Activated CD4-positive, alpha-beta T cell treated with anti-CD3 and anti-CD28 coated beads, Interleukin-2, Interleukin-6, amounts not matched to agents 100 ng/mL and 50 ng/mL, durations not matched to agents 16 hours and 8 hours (primary cell): ENCODE results near the gene RBM20.
"Not testable (repeated sequence)": the region's sequence is repeated elsewhere in the genome, so short reads cannot be mapped to it uniquely, and the experiment has no call there.

Source experiments
- DNase-seq: peaks from one replicate; pipeline ENCODE4 v3.0.0-alpha.2; 2020

The RBM20 gene

GRCh38 chr10:110767601-110768000 is 123.5 kb downstream of the RBM20 start:
- not testable (repeated sequence) for DNase-seq

GRCh38 chr10:110770243-110770642 is 126.1 kb downstream of the RBM20 start:
- DNase-seq = no peak

GRCh38 chr10:110771486-110771885 is 127.3 kb downstream of the RBM20 start:
- no peak for DNase-seq

GRCh38 chr10:110771991-110772390 is 127.9 kb downstream of the RBM20 start:
- DNase-seq = no peak

- no peak for DNase-seq
These were observed 128.4 kb downstream of the RBM20 start for GRCh38 chr10:110772454-110773025.

GRCh38 chr10:110773693-110774068 is 129.5 kb downstream of the RBM20 start:
- peak; percentile 15 for DNase-seq

- peak; percentile 96 for DNase-seq
These were observed 130.2 kb downstream of the RBM20 start for GRCh38 chr10:110774069-110775019.

- no peak for DNase-seq
These were observed 130.9 kb downstream of the RBM20 start for GRCh38 chr10:110775020-110775375.

GRCh38 chr10:110775406-110775805 is 131.3 kb downstream of the RBM20 start:
- no peak for DNase-seq

- no peak for DNase-seq
These were observed 132.9 kb downstream of the RBM20 start for GRCh38 chr10:110777017-110777416.

- no peak for DNase-seq
These were observed 133.5 kb downstream of the RBM20 start for GRCh38 chr10:110777661-110778060.

GRCh38 chr10:110778211-110778610 is 134.1 kb downstream of the RBM20 start:
- DNase-seq = no peak

GRCh38 chr10:110779489-110779888 is 135.4 kb downstream of the RBM20 start:
- no peak for DNase-seq

- no peak for DNase-seq
These were observed 136.6 kb downstream of the RBM20 start for GRCh38 chr10:110780704-110781103.

GRCh38 chr10:110781139-110781538 is 137.0 kb downstream of the RBM20 start:
- DNase-seq = no peak

GRCh38 chr10:110782616-110783015 is 138.5 kb downstream of the RBM20 start:
- no peak for DNase-seq

- DNase-seq = peak; percentile 53
These were observed 139.5 kb downstream of the RBM20 start for GRCh38 chr10:110783509-110784107.

- DNase-seq = no peak
These were observed 140.1 kb downstream of the RBM20 start for GRCh38 chr10:110784198-110784597.

GRCh38 chr10:110786172-110786571 is 142.0 kb downstream of the RBM20 start:
- DNase-seq = no peak

- DNase-seq = no peak
These were observed 144.7 kb downstream of the RBM20 start for GRCh38 chr10:110788620-110789385.

- no peak for DNase-seq
These were observed 145.7 kb downstream of the RBM20 start for GRCh38 chr10:110789604-110790433.

GRCh38 chr10:110790913-110791506 is 146.9 kb downstream of the RBM20 start:
- DNase-seq = no peak
